ENCODE data around the gene LRP4. TPM values are rescaled to one million over a fixed set of nuclear protein-coding genes. Genes with fewer than 3 reads are reported as not detected.
A peak's percentile ranks its signal among the peaks of the same experiment; 100 is the strongest.

The LRP4 gene
- total RNA-seq, 1 donor from 2014 or later: 49.3 TPM

DNA sequence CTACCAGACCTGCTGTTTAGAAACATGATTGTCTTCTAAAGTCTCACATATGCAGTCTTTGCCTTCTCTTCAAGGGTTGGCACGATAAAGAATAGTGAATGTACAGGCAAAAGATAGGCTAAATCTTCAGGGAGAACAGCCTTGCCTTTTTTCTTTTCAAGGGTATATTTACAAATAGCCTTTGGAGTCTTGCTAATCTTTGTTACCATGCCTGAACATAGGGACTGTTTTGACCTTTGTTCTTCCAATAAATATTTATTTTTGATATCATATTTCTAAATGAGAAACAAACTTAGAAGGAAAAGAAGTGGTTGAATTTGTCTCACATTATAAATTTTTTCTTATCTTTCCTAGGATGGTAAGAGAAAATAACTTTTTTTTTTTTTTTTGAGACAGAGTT lies 30.9 kb upstream of the LRP4 start:
- TF ChIP-seq, protein P1, sequence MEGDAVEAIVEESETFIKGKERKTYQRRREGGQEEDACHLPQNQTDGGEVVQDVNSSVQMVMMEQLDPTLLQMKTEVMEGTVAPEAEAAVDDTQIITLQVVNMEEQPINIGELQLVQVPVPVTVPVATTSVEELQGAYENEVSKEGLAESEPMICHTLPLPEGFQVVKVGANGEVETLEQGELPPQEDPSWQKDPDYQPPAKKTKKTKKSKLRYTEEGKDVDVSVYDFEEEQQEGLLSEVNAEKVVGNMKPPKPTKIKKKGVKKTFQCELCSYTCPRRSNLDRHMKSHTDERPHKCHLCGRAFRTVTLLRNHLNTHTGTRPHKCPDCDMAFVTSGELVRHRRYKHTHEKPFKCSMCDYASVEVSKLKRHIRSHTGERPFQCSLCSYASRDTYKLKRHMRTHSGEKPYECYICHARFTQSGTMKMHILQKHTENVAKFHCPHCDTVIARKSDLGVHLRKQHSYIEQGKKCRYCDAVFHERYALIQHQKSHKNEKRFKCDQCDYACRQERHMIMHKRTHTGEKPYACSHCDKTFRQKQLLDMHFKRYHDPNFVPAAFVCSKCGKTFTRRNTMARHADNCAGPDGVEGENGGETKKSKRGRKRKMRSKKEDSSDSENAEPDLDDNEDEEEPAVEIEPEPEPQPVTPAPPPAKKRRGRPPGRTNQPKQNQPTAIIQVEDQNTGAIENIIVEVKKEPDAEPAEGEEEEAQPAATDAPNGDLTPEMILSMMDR (IDR thresholded peaks at IDR 0.05): no peak
- no peaks in the 10 kb centered on the region for H3K27me3 Mint-ChIP-seq (ENCODE audit: unreplicated experiment)
- no peak overlapping the region for H3K4me3 Mint-ChIP-seq (ENCODE audit: unreplicated experiment)
- no peak overlapping the region for H3K27ac Mint-ChIP-seq (ENCODE audit: unreplicated experiment)
- H3K9me3 Mint-ChIP-seq (ENCODE audit: unreplicated experiment): no peaks in the 10 kb centered on the region
- peaks cover 27% of the 10 kb centered on the region for H3K4me1 Mint-ChIP-seq (ENCODE audit: unreplicated experiment)
- no peak for DNase-seq (ENCODE audit: extremely low spot score, unreplicated experiment)
- peaks cover 2% of the 10 kb centered on the region for H3K36me3 Mint-ChIP-seq (ENCODE audit: unreplicated experiment)

- peaks cover 2% of the 10 kb centered on the region for H3K36me3 Mint-ChIP-seq (ENCODE audit: unreplicated experiment)
- DNase-seq (ENCODE audit: extremely low spot score, unreplicated experiment): no peak
- H3K4me3 Mint-ChIP-seq (ENCODE audit: unreplicated experiment): no peak overlapping the region
- no peaks in the 10 kb centered on the region for H3K27me3 Mint-ChIP-seq (ENCODE audit: unreplicated experiment)
- H3K9me3 Mint-ChIP-seq (ENCODE audit: unreplicated experiment): no peaks in the 10 kb centered on the region
- peak overlapping the region; percentile 43 for H3K27ac Mint-ChIP-seq (ENCODE audit: unreplicated experiment)
- TF ChIP-seq, protein P1 (IDR thresholded peaks at IDR 0.05): no peak
- H3K4me1 Mint-ChIP-seq (ENCODE audit: unreplicated experiment): peaks cover 27% of the 10 kb centered on the region
Observed at GRCh38 chr11:46948378-46949131, 30.2 kb upstream of the LRP4 start.

DNA sequence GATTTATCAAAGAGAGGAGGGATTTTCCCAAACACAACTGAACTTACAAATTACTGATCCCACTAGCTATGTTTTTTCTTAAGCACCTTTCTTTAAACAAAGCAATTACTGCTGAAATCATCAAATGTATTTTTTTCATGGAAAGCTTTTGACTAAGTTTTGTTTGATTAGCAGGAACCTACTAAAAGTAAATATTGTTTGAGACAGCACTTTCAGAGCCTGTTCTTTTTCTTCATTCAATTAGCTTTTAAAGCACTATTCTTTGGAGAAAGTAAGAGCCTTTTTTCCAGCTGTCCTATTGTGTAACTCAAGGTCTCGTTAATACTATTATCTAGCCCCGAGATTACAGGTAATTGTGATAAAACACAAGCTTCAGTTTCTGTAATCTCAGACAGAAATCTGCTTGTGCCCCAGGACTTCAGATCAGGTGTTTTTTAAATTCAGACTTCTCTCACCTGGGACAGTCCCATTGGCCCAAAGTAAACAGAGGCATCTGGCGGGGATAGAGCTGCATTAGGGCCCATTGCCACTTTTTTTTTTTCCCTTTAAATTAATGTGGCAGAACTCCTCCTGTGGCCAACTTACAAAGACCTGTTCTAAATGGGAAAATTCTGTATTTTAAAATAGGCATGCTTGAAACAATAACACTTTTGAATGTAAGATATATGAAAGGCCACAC lies 29.2 kb upstream of the LRP4 start:
- Mint-ChIP-seq H3K27ac (ENCODE audit: unreplicated experiment) (peak overlapping the region; percentile 63), H3K36me3 (ENCODE audit: unreplicated experiment) (peaks cover 4% of the 10 kb centered on the region), H3K4me1 (ENCODE audit: unreplicated experiment) (peaks cover 27% of the 10 kb centered on the region), H3K4me3 (ENCODE audit: unreplicated experiment) (no peak overlapping the region), H3K9me3 (ENCODE audit: unreplicated experiment) (no peaks in the 10 kb centered on the region), H3K27me3 (ENCODE audit: unreplicated experiment) (no peaks in the 10 kb centered on the region)
- no peak for DNase-seq (ENCODE audit: extremely low spot score, unreplicated experiment)
- TF ChIP-seq, protein P1 (IDR thresholded peaks at IDR 0.05): no peak

GRCh38 chr11:46944356-46945075 lies 26.2 kb upstream of the LRP4 start:
- no peaks in the 10 kb centered on the region for H3K27me3 Mint-ChIP-seq (ENCODE audit: unreplicated experiment)
- H3K27ac Mint-ChIP-seq (ENCODE audit: unreplicated experiment): no peak overlapping the region
- no peak for DNase-seq (ENCODE audit: extremely low spot score, unreplicated experiment)
- H3K36me3 Mint-ChIP-seq (ENCODE audit: unreplicated experiment): peaks cover 3% of the 10 kb centered on the region
- H3K9me3 Mint-ChIP-seq (ENCODE audit: unreplicated experiment): no peaks in the 10 kb centered on the region
- H3K4me1 Mint-ChIP-seq (ENCODE audit: unreplicated experiment): peaks cover 27% of the 10 kb centered on the region
- TF ChIP-seq, protein P1 (IDR thresholded peaks at IDR 0.05): no peak
- no peak overlapping the region for H3K4me3 Mint-ChIP-seq (ENCODE audit: unreplicated experiment)

GRCh38 chr11:46942172-46942571 lies 23.8 kb upstream of the LRP4 start:
- no peak for DNase-seq (ENCODE audit: extremely low spot score, unreplicated experiment)
- H3K27ac Mint-ChIP-seq (ENCODE audit: unreplicated experiment): no peak overlapping the region

More at GRCh38 chr11:46942172-46942571, 23.8 kb upstream of the LRP4 start:
- Mint-ChIP-seq H3K4me3 (ENCODE audit: unreplicated experiment) (no peak overlapping the region), H3K9me3 (ENCODE audit: unreplicated experiment) (no peaks in the 10 kb centered on the region), H3K36me3 (ENCODE audit: unreplicated experiment) (peaks cover 3% of the 10 kb centered on the region), H3K27me3 (ENCODE audit: unreplicated experiment) (no peaks in the 10 kb centered on the region), H3K4me1 (ENCODE audit: unreplicated experiment) (peaks cover 10% of the 10 kb centered on the region)
- TF ChIP-seq, protein P1 (IDR thresholded peaks at IDR 0.05): no peak

All from osteocyte (in vitro differentiated cells).